Activated T-cell treated with anti-CD3 and anti-CD28 coated beads for 48 hours (primary cell): Measurements from ENCODE around the gene PHLPP2.
"Not testable (repeated sequence)": the region's sequence is repeated elsewhere in the genome, so short reads cannot be mapped to it uniquely, and the experiment has no call there.

ENCODE experiments used
- DNase-seq: peaks from one replicate; pipeline ENCODE4 v3.0.0-alpha.2; 2020; ENCODE audit warnings: low read depth

Gene PHLPP2

DNA sequence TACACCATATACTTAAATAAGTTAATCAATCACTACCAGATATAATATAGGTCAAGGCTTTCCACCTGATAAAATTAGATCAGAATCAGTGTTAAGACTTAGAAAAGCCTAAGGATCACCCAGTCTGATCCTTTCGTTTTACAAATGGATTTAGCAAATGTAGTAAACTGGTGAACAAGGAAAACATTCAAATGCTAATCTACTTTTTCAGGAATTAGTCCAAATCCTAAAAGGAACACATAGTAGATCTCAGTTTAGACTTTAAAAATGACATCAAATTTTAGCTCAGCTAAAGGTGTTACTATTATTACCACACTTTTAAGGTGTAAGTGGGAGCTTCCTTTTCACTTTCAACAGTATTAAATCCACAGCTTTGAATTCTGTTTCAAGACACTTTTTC is 12.0 kb downstream of the PHLPP2 start:
- DNase-seq: no peak

- no peak for DNase-seq
Measured at GRCh38 chr16:71711789-71712188, 12.7 kb downstream of the PHLPP2 start.

- DNase-seq: no peak
Measured at GRCh38 chr16:71709229-71709781, 15.2 kb downstream of the PHLPP2 start.

DNA sequence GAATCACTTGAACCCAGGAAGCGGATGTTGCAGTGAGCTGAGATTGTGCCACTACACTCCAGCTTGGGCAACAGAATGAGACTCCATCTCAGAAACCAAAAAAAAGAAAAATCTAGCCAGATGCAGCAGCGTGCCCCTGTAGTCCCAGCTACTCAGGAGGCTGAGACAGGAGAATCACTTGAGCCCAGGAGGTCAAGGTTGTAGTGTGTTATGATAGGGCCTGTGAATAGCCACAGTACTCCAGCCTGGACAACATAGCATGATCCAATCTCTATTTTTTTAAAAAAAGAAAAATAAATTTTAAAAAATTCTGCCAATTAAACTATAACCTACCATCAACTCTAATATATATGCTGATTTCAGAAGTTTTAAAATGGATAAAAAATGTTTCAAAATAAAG is 15.8 kb downstream of the PHLPP2 start:
- DNase-seq: no peak

DNA sequence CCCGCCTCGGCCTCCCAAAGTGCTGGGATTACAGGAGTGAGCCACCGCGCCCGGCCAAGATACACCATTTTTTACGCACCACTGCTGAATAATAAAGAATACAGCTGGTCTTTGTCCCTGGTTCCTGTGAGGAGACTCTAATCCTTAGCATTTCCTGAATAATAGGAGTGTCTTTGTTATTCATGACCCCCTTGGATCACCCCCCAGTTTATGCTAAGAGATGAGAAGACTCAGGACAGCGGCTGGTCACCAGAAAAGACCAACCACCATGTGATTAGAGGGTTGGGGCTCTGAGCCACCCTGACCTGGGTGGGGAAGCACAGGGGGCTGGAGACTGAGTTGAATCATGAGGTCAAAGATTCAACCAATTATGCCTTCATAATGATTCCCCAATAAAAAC is 17.3 kb downstream of the PHLPP2 start:
- DNase-seq: no peak

GRCh38 chr16:71706046-71706445 is 18.5 kb downstream of the PHLPP2 start:
- no peak for DNase-seq

DNA sequence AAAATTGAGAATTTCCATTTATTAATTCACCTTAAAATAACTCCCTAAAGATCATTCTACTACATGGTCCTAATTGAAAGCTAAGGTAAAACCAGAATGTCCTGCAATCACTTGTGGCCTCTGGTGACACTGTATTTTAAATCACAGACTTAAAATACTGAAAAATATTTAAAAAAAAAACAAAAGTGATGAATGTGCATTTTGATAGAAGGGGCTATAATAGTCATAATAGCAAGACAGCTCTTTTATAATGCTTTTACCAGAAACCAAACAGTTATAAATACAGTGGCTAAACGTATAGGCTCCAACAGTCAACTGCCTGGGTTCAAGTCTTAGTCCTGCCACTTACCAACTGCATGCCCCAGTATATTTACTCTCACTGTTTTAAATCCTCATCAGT is 21.2 kb downstream of the PHLPP2 start:
- no peak for DNase-seq

GRCh38 chr16:71700831-71701230 is 23.7 kb downstream of the PHLPP2 start:
- DNase-seq: no peak

GRCh38 chr16:71698491-71698890 is 26.0 kb downstream of the PHLPP2 start:
- no peak for DNase-seq

GRCh38 chr16:71693164-71693563 is 31.3 kb downstream of the PHLPP2 start:
- no peak for DNase-seq

GRCh38 chr16:71689901-71690300 is 34.6 kb downstream of the PHLPP2 start:
- no peak for DNase-seq

DNA sequence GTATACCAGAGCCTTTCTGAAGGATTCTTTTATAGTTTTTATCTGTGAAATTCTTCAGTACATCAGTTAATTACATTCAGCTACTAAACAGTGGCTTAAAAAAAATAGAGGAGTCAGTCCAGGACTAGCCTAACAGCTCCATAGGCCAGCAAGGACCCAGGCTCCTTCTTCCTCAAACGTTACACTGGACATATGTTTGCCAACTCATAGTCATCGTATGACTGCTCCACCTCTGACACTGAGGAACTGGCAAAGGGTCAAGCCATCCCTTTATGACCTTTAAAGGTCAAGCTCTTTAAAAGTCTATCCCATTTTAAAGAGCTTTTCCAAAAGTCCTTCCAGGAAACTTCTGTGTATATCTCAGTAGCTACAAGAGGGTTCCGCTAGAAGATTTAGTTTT is 36.6 kb downstream of the PHLPP2 start:
- DNase-seq: no peak

DNA sequence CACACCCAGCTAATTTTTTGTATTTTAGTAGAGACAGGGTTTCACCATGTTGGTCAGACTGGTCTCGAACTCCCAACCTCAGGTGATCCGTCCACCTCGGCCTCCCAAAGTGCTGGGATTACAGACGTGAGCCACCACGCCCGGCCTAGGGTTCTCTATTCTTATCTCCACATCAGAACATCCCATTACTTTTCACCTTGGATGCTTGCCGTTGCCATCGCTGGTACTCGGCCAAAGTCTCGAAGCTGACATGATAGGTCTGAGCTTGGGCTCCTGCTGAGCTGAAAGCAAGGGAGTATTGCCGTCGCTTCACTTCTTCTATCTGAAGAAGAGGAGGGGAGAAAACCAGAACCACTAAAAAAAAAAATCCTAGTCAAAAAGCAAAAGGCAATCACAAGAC is 40.2 kb downstream of the PHLPP2 start:
- not testable (repeated sequence) for DNase-seq

GRCh38 chr16:71681360-71681759 is 43.1 kb downstream of the PHLPP2 start:
- DNase-seq: no peak

- DNase-seq: no peak
Measured at GRCh38 chr16:71676236-71676635, 48.3 kb downstream of the PHLPP2 start.

GRCh38 chr16:71675380-71675779 is 49.1 kb downstream of the PHLPP2 start:
- DNase-seq: no peak

DNA sequence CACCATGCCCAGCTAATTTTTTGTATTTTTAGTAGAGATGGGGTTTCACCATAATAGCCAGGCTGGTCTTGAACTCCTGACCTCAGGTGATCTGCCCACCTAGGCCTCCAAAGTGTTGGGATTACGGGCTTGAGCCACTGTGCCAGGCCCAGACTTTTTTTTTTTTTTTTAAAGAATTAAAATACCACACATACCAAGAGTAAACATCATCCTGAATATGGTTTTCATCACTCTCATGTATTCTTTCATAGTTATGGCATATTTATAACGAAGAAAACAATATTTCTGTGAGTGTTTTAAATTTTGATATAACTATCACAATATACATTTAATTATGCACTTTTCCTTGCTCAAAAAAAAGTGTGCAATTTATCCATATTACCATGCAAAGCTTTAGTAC is 50.3 kb downstream of the PHLPP2 start:
- no peak for DNase-seq

DNA sequence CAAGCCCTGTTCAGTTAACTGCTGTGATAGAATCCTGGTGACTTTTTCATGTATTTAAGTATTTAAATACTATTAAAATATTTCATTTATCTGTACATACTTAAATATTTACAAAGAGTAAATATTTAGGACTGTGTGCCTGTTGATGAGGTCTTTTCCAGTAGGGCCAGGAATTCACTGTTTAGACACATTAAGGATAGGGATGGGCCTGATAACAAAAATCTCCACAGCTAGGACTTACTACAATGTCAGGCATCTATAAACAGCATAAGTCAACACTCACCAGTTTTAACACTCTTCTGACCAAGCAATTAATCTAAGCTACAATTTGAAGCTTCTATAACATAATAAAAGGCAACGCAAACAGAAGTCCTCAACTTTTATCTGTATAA is 50.9 kb downstream of the PHLPP2 start:
- no peak for DNase-seq

GRCh38 chr16:71672803-71673581 is 51.5 kb downstream of the PHLPP2 start:
- no peak for DNase-seq

DNA sequence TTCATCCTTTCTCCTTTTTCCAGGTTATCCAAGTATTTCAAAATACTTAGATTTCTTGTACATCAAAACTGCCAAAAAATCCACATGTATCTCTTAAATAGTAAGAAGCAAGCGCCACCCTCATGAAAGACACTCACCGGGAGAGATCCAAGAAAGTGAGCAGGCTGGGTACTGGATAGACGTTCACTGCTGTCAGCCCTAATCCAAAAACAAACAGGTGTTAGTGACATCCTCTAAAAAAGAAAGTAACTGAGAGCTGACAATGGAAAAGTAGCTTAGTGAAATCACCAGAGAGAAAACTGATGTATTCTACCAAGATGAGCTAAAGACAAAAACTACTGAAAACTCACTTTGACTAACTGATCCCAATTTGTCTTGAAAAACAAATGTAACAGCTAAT is 52.4 kb downstream of the PHLPP2 start:
- DNase-seq: no peak

DNA sequence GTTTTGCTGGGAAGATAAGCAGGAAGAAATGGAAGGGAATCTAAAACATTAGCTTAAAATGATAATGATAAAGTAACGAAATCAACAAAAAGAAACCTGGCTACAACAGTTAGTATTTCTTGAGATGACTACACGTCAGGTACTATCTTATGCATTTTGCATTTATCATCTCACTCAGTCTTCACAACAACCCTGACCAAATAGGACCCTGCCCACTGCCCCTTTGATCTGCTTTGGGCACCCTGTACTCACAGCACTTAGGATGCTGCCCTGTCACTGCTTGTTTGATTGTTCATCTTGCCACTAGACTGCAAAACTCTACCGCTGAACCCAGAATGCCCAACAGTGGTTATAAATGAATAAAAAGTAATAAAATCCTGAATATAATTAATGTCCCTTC is 53.3 kb downstream of the PHLPP2 start:
- DNase-seq: no peak

DNA sequence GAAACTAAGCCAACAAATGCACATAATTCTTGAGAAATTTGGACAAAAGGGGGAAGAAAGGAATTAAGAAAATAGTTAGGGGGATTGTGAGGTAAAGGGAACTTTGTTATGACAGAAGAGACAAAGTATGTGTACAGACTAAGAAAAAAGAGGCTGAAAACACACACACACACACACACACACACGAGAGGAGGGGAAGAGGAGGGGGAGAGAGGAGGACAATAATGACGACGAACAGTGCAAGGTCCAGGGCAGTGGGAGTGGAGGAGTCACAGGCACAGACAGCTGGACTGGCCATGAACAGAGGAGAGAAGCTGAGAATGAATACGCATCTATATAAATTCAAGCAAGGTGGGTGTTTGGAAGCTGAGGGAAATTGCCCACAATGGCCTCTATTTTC is 54.0 kb downstream of the PHLPP2 start:
- no peak for DNase-seq

GRCh38 chr16:71669926-71670536 is 54.5 kb downstream of the PHLPP2 start:
- DNase-seq: no peak
